RWPE1 (cell line): ENCODE data around the gene HCLS1.

Experiments
- CTCF ChIA-PET: fragments of 350-600 bp; sonication (Branson Sonifier 250); formaldehyde crosslinking; extraction: SDS; loops from one replicate; lab custom pipeline; 2021; lab: Yijun Ruan, JAX
- POLR2A ChIA-PET: fragments of 400-600 bp; formaldehyde crosslinking; extraction: SDS; loops from one replicate; lab custom pipeline; 2020; ENCODE audit warnings: antibody characterized with exemption; ENCODE audit not compliant: low non-redundant PET; lab: Yijun Ruan, JAX
- DNase-seq: peaks from one replicate; pipeline ENCODE4 v3.0.0; 2012; ENCODE audit warnings: low spot score
- H3K27ac ChIP-seq: fragments of 450-650 bp; 2 replicates; pipeline ENCODE4 v1.5.1; 2017
- CTCF ChIP-seq: fragments of 450-650 bp; conservative IDR thresholded peaks from 2 replicates; pipeline ENCODE4 v1.5.1; 2017; ENCODE audit warnings: low read depth, mild to moderate bottlenecking

Gene HCLS1

GRCh38 chr3:121659586-121659985, 1.1 kb downstream of the HCLS1 start:
- no peak for TF ChIP-seq CTCF
- ChIA-PET CTCF (no interaction called here), POLR2A (no interaction called here)
- DNase-seq: no peak
- no peak overlapping the region for H3K27ac ChIP-seq

- DNase-seq: no peak
- H3K27ac ChIP-seq: no peak overlapping the region
- ChIA-PET CTCF (no interaction called here), POLR2A (no interaction called here)
- no peak for TF ChIP-seq CTCF
These were observed 1.8 kb downstream of the HCLS1 start for GRCh38 chr3:121658716-121659435.

- TF ChIP-seq CTCF: no peak
- no peak overlapping the region for H3K27ac ChIP-seq
- DNase-seq: no peak
- ChIA-PET POLR2A (no interaction called here), CTCF (no interaction called here)
These were observed 6.0 kb downstream of the HCLS1 start for GRCh38 chr3:121654493-121655385.

- DNase-seq: no peak
- no peak overlapping the region for H3K27ac ChIP-seq
- POLR2A ChIA-PET: no interaction called here
- TF ChIP-seq CTCF: no peak
- CTCF ChIA-PET: no interaction called here
These were observed 9.0 kb downstream of the HCLS1 start for GRCh38 chr3:121651684-121652083.

- peak; percentile 27 for DNase-seq
- H3K27ac ChIP-seq: no peak overlapping the region
- POLR2A ChIA-PET: no interaction called here
- CTCF ChIA-PET: no interaction called here
- TF ChIP-seq CTCF: no peak
These were observed 11.1 kb downstream of the HCLS1 start for GRCh38 chr3:121649645-121650044.

- TF ChIP-seq CTCF: no peak
- POLR2A ChIA-PET: no interaction called here
These were observed 12.3 kb downstream of the HCLS1 start for GRCh38 chr3:121648219-121648958.

More at GRCh38 chr3:121648219-121648958, 12.3 kb downstream of the HCLS1 start:
- no peak overlapping the region for H3K27ac ChIP-seq
- CTCF ChIA-PET: interaction anchor here (0.7 kb wide), 1 partner anchor 557 kb away, joined by 3 read pairs; no protein-coding TSS in a partner anchor
- DNase-seq: no peak
